Karpas-422 (cell line): ENCODE measurements around the gene LRPAP1. TPM values are rescaled to one million over a fixed set of nuclear protein-coding genes. Genes with fewer than 3 reads are reported as not detected.

Source experiments
- DNase-seq: peaks from one replicate; pipeline ENCODE4 v3.0.0-alpha.2; 2015
- H2AFZ ChIP-seq: fragments of 200-600 bp; sonication (generic); 2 replicates; pipeline ENCODE4 v1.6.1; 2014; ENCODE audit warnings: antibody characterized with exemption, low read length, mixed read lengths
- H3K27ac ChIP-seq: fragments of 200-600 bp; sonication (generic); 2 replicates; pipeline ENCODE4 v1.5.1; 2014; ENCODE audit warnings: mild to moderate bottlenecking, low read length, moderate library complexity
- H3K27me3 ChIP-seq: fragments of 200-600 bp; sonication (generic); 2 replicates; pipeline ENCODE4 v1.6.1; 2014; ENCODE audit warnings: low read length, mixed read lengths
- H3K36me3 ChIP-seq: fragments of 200-600 bp; sonication (generic); 2 replicates; pipeline ENCODE4 v1.6.1; 2014; ENCODE audit warnings: low read length, mixed read lengths; ENCODE audit not compliant: insufficient read depth
- H3K4me1 ChIP-seq: fragments of 200-600 bp; sonication (generic); 2 replicates; pipeline ENCODE4 v1.6.1; 2014; ENCODE audit warnings: mild to moderate bottlenecking, low read length, mixed read lengths
- H3K4me2 ChIP-seq: fragments of 200-600 bp; sonication (generic); 2 replicates; pipeline ENCODE4 v1.6.1; 2014; ENCODE audit warnings: low read length, low read depth, mild to moderate bottlenecking; ENCODE audit not compliant: poor library complexity, severe bottlenecking
- H3K4me3 ChIP-seq: fragments of 200-600 bp; sonication (generic); 2 replicates; pipeline ENCODE4 v1.5.1; 2014; ENCODE audit warnings: mild to moderate bottlenecking, antibody characterized with exemption, low read length, mixed read lengths
- H3K79me2 ChIP-seq: fragments of 200-600 bp; sonication (generic); 2 replicates; pipeline ENCODE4 v1.6.1; 2014; ENCODE audit warnings: mild to moderate bottlenecking, low read length, mixed read lengths
- H3K9ac ChIP-seq: fragments of 200-600 bp; sonication (generic); 2 replicates; pipeline ENCODE4 v1.6.0; 2014; ENCODE audit warnings: low read length
- H3K9me2 ChIP-seq: fragments of 200-600 bp; sonication (generic), shearing (Covaris generic); replicated peaks from 2 replicates; pipeline ENCODE4 v1.6.0; 2014; ENCODE audit warnings: mild to moderate bottlenecking, low read length, moderate library complexity; ENCODE audit not compliant: insufficient read depth
- H3K9me3 ChIP-seq: fragments of 300-700, 200-600 bp; sonication (generic); 2 replicates; pipeline ENCODE4 v1.6.1; 2014; ENCODE audit warnings: low read length, mixed read lengths
- H4K20me1 ChIP-seq: fragments of 200-600 bp; sonication (generic); 2 replicates; pipeline ENCODE4 v1.6.1; 2014; ENCODE audit warnings: mild to moderate bottlenecking, antibody characterized with exemption, low read length, low read depth; ENCODE audit not compliant: insufficient read depth
- total RNA-seq: library from RNA; depleted of rRNA; stranded (reverse); fragments of >200 nt; shearing (Covaris generic); gene quantifications from 2 replicates; pipeline ENCODE4 v1.2.3, GENCODE V29; 2014; ENCODE audit warnings: low replicate concordance

The LRPAP1 gene
- total RNA-seq, 1 experiment from 2014 or later, result 15.3 TPM

DNA sequence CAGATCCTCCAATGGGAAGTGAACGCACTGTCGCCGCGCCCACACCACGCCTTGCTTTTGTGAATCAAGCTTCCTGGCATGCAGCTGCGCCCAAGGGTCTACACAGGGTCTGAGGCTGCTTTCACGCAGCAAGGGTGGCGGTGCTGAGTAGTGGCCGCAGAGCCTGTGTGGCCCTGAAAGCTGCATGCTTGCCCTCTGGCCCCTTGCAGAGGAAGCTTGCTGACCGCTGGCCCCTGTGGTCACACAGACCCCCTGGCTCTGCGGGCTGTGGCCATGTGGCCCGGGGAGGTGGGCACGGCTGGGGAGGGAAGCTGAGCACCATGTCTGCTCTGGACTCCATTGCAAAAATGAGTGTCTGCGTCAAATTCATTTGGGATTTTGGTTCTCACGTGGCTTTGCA, 60.3 kb downstream of the LRPAP1 start:
- no peaks in the 10 kb centered on the region for H3K9me3 ChIP-seq
- H3K4me1 ChIP-seq, result no peaks in the 10 kb centered on the region
- H3K79me2 ChIP-seq, result no peaks in the 10 kb centered on the region
- H4K20me1 ChIP-seq, result no peaks in the 10 kb centered on the region
- H2AFZ ChIP-seq, result no peak overlapping the region
- no peak overlapping the region for H3K27ac ChIP-seq
- no peak overlapping the region for H3K4me2 ChIP-seq
- H3K9me2 ChIP-seq, result no peaks in the 10 kb centered on the region
- H3K4me3 ChIP-seq, result no peak overlapping the region
- H3K27me3 ChIP-seq, result no peaks in the 10 kb centered on the region
- no peak overlapping the region for H3K9ac ChIP-seq
- no peak for DNase-seq
- no peaks in the 10 kb centered on the region for H3K36me3 ChIP-seq

DNA sequence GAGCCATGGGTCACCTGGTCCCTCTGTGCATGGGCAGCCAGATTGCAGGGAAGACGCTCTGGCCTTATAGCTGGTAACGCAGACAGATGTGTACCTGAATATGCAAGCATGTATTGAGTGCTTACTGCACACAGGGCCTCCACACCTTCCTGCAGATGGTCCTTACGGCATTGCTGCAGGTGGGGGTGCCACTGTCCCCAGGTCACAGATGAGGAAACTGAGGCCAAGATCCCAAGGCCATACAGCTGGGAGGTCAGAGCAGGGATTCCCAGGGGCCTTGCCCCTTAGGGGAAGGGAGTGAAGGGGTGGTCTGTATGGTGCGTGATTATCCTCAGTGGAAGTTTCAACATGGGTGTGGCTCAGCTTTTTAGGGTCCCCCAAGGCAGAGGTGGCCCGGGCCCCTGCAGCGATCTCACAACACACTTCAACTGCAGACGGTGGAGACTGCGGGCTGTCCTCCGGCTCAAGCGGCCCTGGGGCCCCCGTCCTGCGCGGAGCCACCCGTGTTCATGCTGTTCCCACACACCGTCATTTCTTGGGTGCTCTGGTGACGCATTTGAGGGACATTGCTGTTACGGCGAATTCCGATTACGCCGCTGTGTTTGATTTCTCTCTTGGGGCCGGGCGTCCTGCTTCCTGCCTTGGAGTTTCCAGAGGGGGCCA, 61.0 kb downstream of the LRPAP1 start:
- Histone ChIP-seq H3K27me3 (no peaks in the 10 kb centered on the region), H3K9me3 (no peaks in the 10 kb centered on the region), H3K9me2 (no peaks in the 10 kb centered on the region), H3K9ac (no peak overlapping the region), H3K27ac (no peak overlapping the region), H4K20me1 (no peaks in the 10 kb centered on the region), H3K4me1 (no peaks in the 10 kb centered on the region), H3K79me2 (no peaks in the 10 kb centered on the region), H2AFZ (no peak overlapping the region), H3K4me2 (no peak overlapping the region), H3K4me3 (no peak overlapping the region), H3K36me3 (no peaks in the 10 kb centered on the region)
- no peak for DNase-seq

DNA sequence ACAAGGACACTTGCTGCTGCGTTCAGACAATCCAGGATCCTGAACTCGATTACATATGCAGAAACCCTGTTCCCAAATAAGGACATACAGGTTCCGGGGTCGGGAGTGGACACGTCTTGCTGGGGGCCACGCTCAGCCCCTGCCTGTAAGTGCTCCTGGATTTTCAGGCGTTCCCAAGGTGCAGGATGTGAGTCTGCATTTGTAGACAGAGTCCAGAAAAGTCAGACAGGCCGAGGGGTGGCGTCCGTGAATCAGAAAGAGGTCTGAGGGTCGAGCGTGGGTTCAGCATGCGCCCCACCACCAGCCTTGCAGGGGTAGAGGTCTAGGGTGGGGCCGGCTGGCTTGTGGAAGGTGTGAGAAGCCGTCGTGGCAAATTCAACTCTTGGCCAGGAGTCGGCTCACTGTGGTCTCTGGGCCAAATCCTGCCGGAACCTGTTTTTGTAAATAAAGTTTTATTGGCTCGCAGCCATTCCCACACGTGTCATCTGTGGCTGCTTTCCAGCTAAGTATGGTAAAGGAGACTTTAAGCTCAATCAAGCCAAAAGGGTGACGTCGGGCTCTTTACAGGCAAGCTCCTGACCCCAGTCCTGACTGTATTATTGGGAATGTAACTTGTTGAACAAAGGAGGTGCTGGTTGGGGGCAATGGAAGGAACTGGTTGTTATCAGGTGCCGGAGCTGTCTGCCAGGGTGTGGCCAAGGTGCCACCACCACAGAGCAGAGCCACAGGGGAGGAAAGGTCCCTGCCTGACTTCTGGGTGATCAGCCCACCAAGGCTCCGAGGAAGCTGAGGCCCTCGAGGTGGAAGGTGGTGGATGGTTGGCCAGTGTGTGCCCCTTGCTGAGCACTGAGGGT, 61.8 kb downstream of the LRPAP1 start:
- Histone ChIP-seq H3K27me3 (no peaks in the 10 kb centered on the region), H3K9me3 (no peaks in the 10 kb centered on the region), H3K4me3 (no peak overlapping the region), H3K9ac (no peak overlapping the region), H3K9me2 (no peaks in the 10 kb centered on the region), H3K4me1 (no peaks in the 10 kb centered on the region), H3K27ac (no peak overlapping the region), H2AFZ (no peak overlapping the region), H4K20me1 (no peaks in the 10 kb centered on the region), H3K4me2 (no peak overlapping the region), H3K36me3 (no peaks in the 10 kb centered on the region), H3K79me2 (no peaks in the 10 kb centered on the region)
- no peak for DNase-seq

DNA sequence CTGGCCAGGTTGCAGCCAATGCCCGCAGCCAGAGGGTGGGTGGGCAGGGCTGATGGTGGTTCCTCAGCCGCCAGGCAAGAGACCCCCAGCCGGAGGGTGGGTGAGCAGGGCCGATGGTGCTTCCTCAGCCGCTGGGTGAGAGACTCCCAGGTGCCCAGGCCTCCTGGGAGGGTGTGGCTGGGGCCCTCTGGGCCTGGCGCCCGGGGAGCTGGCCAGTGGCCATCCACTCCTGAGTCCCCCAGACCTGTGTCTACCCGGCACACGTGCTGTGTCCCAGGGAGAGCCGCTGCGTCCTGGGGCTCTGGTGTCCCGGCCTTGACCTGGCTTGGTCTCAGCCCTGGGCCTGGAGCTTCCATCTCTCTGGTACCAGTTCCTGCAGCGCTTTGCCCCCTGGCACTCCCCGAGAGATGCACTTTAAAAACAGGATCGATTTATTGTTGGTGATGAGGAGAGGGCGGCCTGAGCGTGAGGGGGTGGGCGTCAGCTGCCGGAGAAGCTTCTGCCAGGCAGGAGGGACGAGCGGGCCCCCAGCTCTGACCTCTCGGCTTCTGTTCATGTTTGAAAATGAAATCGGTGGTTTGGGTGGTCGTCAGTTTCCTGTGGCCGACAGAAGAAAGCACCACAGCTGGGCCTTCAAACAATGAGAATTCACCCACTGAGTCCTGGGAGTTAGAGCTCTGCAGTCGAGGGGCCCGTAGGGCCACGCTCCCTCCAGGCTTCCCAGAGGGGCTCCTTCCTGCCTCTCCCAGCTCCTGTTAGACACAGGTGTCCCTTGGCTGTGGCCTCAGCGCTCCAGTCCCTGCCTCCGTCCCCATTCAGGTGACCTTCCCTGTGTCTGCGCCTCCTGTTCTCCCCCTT, 62.6 kb downstream of the LRPAP1 start:
- no peak overlapping the region for H3K4me2 ChIP-seq
- no peaks in the 10 kb centered on the region for H3K9me2 ChIP-seq
- H3K36me3 ChIP-seq, result no peaks in the 10 kb centered on the region
- no peak overlapping the region for H2AFZ ChIP-seq
- no peaks in the 10 kb centered on the region for H3K79me2 ChIP-seq
- no peak overlapping the region for H3K9ac ChIP-seq
- H3K27me3 ChIP-seq, result no peaks in the 10 kb centered on the region
- H4K20me1 ChIP-seq, result no peaks in the 10 kb centered on the region
- no peak for DNase-seq
- H3K9me3 ChIP-seq, result no peaks in the 10 kb centered on the region
- H3K4me1 ChIP-seq, result no peaks in the 10 kb centered on the region
- no peak overlapping the region for H3K27ac ChIP-seq
- no peak overlapping the region for H3K4me3 ChIP-seq

DNA sequence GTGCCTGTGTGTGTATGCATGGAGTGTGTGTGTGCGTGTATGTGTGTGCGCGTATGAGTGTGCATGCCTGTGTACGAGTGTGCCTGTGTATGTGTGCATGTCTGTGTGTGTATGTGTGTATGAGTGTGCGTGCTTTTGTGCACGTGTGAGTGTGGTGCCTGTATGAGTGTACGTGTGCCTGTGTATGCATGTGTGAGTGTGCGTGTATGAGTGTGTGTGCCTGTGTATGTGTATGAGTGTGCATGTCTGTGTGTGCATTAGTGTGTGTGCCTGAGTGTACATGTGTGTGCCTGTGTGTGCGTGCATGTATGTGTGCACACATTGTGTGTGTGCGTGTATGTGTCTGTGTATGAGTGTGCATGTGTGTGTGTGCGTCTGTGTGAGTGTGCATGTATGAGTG, 63.4 kb downstream of the LRPAP1 start:
- no peaks in the 10 kb centered on the region for H4K20me1 ChIP-seq
- H2AFZ ChIP-seq, result no peak overlapping the region
- H3K36me3 ChIP-seq, result no peaks in the 10 kb centered on the region
- H3K9me3 ChIP-seq, result no peaks in the 10 kb centered on the region
- H3K9me2 ChIP-seq, result no peaks in the 10 kb centered on the region
- no peak overlapping the region for H3K4me3 ChIP-seq
- DNase-seq, result no peak
- no peak overlapping the region for H3K4me2 ChIP-seq
- H3K4me1 ChIP-seq, result no peaks in the 10 kb centered on the region
- no peaks in the 10 kb centered on the region for H3K79me2 ChIP-seq
- no peak overlapping the region for H3K27ac ChIP-seq
- H3K9ac ChIP-seq, result no peak overlapping the region
- no peaks in the 10 kb centered on the region for H3K27me3 ChIP-seq

DNA sequence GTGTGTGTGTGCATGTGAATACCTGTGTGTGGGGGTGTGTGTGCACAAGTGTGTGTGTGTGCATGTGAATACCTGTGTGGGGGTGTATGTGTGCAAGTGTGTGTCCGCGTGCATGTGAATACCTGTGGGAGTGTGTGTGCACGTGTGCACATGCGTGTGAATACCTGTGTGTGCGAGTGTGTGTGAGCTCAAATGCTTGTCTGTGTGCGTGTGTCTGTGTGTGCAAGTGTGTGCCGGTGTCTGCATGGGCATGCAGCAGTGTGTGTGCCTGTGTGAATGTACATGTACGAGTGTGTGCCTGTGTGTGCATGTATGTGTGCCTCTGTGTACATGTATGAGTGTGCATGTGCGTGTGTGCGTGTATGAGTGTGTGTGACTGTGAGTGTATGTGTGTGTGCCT, 64.1 kb downstream of the LRPAP1 start:
- H3K79me2 ChIP-seq, result no peaks in the 10 kb centered on the region
- no peaks in the 10 kb centered on the region for H3K9me2 ChIP-seq
- H3K27ac ChIP-seq, result no peak overlapping the region
- H3K4me1 ChIP-seq, result no peaks in the 10 kb centered on the region
- no peak overlapping the region for H2AFZ ChIP-seq
- no peaks in the 10 kb centered on the region for H4K20me1 ChIP-seq
- H3K36me3 ChIP-seq, result no peaks in the 10 kb centered on the region
- no peak overlapping the region for H3K4me2 ChIP-seq
- H3K4me3 ChIP-seq, result no peak overlapping the region
- H3K27me3 ChIP-seq, result no peaks in the 10 kb centered on the region
- no peaks in the 10 kb centered on the region for H3K9me3 ChIP-seq
- H3K9ac ChIP-seq, result no peak overlapping the region
- DNase-seq, result no peak

DNA sequence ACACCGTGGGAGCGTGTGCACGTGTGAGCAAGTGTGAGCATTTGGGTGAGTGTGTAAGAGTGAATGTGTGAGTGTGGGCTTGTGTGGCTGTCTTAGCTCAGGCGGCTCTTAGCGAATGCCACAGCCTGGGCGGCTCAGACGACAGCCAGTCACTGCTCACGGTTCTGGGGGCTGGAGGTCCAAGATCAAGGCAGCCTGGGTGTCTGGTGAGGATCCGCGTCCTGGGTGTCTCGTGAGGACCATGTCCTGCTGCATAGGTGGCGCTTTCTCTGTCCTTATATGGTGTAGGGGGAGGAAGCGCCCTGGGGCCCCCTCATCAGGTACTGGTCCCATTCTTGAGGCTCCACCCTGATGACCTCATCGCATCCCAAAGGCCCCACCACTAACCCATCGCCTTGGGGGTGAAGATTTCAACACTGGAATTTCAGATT, 64.6 kb downstream of the LRPAP1 start:
- no peak overlapping the region for H3K4me2 ChIP-seq
- no peak overlapping the region for H2AFZ ChIP-seq
- no peak for DNase-seq
- H4K20me1 ChIP-seq, result no peaks in the 10 kb centered on the region
- H3K79me2 ChIP-seq, result no peaks in the 10 kb centered on the region
- H3K27ac ChIP-seq, result no peak overlapping the region
- no peaks in the 10 kb centered on the region for H3K9me3 ChIP-seq
- H3K9me2 ChIP-seq, result no peaks in the 10 kb centered on the region
- H3K4me3 ChIP-seq, result no peak overlapping the region
- no peaks in the 10 kb centered on the region for H3K27me3 ChIP-seq
- no peak overlapping the region for H3K9ac ChIP-seq
- no peaks in the 10 kb centered on the region for H3K4me1 ChIP-seq
- H3K36me3 ChIP-seq, result no peaks in the 10 kb centered on the region
